COR-L47 (cell line): Measurements from ENCODE around the gene ZNF784.

ENCODE experiments used
- DNase-seq: peaks from one replicate; lab custom pipeline; 2025; lab: John Stamatoyannopoulos, UW

Gene ZNF784

DNA sequence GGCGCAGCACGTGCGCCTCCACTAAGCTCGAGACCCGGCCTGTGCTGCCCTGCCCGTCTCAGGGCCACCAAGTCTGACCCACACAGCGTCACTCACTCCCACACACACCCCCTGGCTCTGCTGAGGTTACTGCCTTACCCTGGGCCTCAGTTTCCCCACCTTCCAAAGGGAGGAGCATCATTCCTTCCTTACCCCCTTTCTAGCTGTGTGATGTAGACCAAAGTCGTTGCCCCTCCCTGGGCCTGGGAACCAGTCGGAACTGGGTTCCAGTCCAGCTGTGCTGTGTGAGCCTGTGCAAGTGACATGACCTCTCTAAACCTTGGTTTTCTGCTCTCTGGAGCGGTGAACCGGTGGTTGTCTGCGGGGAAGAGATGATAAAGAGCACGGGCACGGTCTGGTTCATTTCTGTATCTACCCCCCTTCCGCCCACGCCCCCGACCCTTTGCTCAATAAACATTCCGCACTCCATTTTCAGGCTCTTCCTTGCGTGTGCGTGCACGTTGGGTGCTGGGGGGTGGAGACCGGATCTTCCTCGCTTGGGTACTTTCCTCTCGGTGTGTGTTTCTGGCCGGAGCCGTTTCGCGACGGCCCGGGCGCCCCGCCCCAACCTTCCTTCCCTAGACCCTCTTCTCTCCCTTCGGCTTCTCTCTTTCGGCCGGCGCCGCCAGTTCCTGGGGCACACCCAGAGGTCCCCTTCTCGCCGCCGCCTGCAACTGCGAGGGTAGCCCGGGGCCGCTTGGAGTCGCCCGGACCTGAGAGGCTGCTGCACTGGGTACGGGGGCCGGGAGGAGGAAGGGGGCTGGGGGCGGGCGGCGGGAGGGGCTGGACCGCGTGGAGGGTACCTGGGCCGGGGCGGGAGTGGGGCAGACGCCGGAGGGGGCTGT is 18.9 kb upstream of the ZNF784 start, which contains the start of gene ZNF581:
Gene ZNF581 (plus strand): TSS at position 647 of the 884 bp plus-strand sequence. CDS start 923 bp downstream, outside the sequence.
- DNase-seq: peak; percentile 45

DNA sequence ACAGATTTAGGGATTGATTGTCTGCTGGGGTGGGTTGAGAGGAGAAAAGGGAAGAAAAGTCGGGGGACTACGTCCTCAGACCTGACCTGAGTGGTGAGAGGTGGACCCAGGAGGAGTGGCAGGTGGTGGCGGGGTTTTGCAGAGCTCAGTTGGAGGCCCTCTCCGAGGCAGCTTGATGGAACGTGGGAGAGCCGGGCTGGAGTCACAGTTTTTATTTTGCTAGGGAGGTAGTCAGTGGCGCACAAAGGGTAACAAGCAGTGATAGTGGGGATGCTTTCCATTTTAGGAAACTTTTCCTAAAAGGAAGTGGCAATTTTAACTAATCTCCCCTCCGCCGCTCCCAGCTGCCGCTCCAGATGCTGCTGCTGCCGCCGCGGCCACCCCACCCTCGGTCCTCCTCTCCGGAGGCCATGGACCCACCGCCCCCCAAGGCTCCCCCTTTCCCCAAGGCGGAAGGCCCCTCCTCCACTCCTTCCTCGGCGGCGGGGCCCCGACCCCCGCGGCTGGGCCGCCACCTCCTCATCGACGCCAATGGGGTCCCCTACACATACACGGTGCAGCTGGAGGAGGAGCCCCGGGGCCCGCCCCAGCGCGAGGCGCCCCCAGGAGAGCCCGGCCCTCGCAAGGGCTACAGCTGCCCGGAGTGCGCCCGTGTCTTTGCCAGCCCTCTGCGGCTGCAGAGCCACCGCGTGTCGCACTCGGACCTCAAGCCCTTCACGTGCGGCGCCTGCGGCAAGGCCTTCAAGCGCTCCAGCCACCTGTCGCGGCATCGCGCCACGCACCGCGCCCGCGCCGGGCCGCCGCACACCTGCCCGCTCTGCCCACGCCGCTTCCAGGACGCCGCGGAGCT is 18.0 kb upstream of the ZNF784 start:
- no peak for DNase-seq

DNA sequence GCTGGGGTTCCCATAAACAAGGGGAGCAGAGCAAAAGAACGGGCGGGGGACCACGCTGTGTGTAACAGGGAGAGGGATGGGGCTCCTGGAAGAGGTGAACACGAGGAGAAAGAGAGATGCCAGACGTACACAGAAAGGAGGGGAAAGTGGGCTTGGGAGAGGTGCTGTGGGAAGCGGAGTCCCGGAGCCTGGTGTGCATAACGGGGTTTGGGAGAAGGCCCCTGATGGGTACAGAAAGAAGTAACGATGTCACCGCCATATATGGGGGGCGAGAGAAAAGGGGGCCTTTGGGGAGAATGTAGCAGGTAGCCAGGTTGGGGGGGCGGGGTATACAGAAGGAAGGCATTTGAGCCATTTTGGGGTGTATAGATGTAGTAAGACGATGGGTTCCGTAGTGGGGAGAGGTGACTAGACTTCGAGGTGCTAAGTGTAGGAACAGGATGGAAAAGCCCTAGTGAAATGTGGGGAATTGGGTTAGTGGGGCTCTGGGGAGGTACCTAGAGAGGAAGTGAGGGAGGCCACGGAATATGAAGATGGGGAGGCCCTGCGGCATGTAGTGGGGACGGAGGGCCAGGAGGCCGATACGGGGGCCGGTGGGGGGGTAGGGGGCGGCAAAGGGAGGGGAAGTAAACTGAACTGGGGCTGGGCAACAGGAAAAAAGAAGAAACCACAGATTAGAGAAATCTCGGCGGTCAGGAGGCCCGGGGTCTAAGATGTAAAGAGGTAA is 17.2 kb upstream of the ZNF784 start:
- DNase-seq: no peak

DNA sequence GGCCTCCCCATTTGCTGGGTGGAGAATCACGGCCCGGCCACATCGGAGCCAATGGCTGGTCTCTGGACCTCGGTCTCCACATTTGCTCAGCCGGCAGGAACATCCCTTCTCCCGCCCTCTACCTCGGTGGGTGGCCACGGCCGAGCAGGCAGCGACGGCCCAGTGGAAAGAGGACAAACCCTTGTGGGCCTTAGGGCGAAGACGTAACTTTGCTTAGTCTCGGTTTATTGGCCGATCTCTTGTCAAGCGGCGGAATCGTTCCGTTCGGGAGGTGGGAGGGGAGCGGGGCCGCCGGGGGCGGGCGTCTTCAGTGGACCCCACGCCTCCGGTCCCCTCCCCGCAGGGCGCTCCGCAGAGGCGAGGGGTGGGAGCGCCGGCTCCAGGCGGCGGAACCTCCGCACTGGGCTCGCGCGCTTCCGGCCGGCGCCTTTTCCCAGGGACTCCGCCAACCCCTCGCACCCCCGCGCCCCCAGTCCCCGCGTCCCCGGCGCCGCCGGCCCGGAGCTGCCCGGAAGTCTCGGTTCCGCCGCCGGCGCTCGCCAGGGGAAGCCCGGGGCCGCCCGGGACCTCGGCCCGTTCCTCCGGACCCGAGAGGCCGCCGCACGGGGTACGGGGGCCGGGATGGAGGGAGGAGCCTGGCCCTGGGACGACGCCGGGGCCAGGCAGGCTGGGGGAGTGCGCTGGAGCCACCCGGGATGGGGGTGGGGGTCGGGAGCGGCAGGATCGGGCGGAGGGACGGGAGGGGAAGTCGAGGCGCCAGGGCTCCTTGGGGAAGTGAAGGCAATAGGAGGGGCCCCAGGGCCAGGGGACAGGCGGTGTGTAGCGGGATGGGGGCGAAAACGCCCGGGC is 16.4 kb upstream of the ZNF784 start, which contains the start of gene ZNF580:
Gene ZNF580 (plus strand): TSS at position 426 of the 849 bp plus-strand sequence. CDS start 1,507 bp downstream, outside the sequence.
- DNase-seq: peak; percentile 54

DNA sequence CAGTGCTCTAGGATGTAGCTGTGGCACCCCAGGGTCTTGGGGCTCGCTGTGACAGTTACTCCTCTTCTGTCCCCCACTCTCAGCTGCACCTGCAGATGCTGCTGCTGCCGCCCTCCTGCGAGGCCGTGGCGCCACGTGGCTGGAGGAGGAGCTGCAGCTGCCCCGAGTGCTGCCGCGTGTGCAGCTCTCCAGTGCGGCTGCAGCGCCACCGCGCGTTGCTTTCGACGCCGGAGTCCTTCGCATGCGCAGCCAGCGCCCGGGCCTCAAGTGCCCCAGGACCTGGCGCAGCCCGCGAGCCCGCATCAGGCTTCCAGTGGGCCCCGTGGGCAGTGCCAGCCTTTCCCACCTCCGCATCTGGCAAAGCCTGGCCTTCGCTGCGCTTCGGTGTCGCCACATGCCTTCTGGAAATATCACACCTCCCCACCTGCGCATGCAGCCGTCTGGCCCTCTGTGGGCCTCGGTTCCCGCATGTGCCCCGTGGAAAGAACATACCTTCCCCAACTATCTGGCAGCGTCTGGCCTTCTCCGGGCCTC is 15.7 kb upstream of the ZNF784 start:
- peak; percentile 59 for DNase-seq

DNA sequence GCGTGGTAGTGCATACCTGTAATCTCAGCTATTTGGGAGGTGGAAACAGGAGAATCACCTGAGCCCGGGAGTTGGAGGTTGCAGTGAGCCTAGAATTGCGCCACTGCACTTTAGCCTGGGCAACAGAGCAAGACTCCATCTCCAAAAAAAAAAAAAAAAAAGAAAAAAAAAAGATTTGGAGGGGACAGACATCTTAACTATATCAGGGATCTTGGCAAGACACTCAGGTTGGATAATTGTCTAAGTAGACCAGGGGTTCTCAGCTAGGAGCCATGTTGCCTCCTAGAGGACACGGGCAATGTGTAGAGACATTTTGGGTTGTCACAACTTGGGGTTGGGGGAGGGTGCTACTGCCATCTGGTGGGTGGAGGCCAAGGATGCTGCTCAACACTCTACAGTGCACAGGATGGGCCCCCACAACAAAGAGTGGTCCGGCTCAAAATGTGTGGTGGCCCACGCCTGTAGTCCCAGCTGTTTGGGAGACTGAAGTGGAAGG is 14.5 kb upstream of the ZNF784 start:
- peak; percentile 58 for DNase-seq

DNA sequence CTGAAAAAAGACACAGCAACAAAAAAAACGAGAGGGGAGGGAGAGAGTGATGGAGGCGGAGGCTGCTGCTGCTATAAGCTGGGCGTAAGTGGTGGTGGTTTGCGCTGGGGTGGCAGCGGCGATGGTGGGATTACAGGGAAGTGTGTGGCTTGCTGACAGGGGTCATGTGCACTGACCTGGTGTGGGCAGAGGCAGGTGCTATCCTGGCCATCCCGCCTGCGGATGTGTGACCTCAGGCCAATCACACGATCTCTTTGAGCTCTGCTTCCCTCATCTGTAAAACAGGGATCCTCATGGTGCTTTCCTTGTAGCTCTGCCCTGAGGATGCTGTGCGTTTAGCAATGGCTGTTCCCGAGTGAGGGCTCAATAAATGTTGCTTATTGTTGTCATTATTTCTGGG is 13.2 kb upstream of the ZNF784 start:
- DNase-seq: no peak

DNA sequence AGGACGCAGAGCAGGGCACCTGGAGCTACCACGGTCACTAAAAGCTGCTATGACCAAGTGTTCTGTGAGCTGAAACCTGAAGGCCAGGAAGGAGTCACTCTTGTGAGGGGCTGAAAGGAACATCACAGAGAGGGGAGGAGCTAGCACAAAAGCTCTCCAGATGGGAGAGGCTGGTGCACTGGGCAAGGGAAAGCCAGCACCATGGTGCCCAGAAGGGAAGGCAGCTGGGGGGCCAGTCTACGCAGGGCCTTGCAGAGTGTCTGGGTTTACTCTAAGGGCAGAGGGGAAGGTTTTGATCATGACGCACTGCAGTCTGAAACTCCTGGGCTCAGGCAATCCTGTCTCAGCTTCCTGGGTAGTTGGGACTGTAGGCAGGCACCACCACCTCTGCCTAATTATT is 12.4 kb upstream of the ZNF784 start:
- no peak for DNase-seq

DNA sequence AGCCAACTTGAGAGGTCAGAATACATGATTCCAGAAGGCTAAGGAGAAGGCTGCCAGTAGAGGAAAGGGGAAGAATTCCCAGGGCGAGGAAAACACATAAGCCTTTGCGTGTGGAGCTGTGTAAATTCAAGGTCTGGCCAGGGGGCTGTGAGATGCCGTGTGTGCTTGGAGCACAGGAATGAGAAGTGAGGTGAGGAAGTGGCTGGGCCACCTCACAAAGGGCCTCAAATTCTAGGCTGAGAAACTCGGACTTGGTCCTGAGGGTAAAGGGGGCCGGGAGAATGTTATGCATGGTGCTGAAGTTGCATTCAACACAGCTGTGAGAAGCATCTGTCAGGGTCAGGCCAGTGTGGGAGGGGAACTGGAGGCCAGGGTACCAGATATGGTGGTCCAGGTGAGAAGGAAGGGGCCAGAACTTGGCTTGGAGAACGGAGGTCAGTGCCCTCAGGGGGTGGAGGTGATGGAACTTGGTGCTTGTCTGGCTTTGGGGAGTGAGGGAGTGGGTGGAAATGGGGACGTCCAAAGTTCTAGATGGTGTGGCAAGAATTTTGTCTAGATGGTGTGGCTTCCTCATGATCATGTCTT is 11.6 kb upstream of the ZNF784 start:
- DNase-seq: no peak

DNA sequence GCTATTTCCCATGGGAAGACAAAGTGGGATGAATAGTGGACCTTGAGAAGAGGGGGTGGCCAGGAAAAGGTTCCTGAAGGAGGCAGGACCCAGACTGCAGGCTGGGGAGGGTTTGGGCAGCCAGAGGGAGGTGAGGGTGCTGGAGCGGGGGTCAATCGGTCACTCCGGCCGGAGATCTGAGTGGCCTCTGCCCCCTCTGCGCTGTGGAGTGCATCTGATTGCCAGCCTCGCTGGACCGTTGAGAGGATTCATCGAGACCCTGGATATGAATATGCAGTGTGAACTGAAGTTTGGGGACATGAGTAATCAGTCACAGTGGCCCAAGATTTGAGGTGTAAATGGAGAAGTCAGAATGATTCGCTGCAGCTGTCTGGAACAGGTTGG is 11.0 kb upstream of the ZNF784 start:
- no peak for DNase-seq

DNA sequence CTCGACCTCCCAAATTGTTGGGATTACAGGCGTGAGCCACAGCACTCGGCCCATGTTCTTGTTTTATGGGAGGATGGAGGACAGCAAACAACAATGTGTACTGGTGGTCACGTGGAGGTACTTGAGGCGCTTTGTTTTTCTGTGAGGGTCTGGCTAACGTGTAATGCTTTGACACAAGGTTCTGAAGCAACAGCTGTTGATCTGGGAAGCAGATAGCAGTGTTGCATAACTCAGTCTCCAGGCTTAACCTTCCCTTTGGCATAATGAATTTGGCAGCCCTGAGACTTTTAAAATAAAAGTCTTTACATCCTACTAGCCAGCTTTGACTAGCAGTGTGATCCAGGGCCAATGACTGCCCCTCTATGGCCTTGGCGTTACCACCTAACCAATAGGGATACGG is 9.5 kb upstream of the ZNF784 start:
- DNase-seq: no peak

DNA sequence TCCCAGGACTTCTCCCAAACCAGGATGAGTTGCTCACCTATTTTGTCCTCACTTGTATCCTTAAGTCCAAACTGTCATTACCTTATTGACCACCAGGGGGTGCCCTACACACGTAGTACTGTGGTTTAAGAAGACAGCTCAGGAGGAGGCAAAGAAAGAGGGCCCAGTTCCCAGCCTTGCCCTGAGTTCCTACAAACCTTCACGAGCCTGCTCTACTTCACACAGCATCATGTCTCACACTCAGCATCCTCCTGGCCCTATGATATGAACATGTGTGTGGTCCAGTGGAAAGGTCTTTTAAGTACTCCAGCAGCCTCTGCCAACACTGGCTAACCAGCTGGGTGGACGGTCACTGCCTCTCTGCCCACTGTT is 8.1 kb upstream of the ZNF784 start:
- DNase-seq: peak; percentile 88

DNA sequence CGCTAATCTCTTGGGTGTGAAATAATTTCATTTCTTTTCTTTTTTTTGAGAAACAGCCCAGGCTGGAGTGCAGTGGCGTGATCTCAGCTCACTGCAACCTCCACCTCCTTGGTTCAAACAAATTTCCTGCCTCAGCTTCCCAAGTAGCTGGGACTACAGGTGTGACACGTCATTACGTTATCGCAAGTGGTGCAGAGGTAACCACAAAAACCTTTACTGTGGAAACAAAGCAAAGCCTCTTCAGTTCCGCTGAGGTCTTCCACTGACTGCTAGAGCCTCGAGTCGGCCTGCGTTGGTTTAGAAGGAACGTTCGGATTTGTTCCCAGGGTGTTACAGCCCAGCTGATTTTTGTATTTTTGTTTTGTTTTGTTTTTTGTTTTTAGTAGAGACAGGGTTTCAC is 2.0 kb upstream of the ZNF784 start:
- no peak for DNase-seq

DNA sequence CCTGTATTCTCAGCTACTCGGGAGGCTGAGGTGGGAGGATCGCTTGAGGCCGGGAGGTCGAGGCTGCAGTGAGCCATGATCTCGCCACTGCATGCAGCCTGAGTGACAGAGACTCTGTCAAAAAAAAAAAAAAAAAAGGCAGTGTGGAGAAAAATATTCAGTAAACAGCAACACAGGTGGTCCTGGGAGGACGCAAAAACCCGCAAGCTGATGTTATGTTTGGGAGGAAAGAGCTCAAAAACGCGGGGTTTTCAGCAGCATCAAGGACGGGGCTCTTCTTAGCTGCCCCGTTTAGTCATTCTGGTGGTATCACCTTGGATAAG is 599 bp upstream of the ZNF784 start:
- DNase-seq: no peak

DNA sequence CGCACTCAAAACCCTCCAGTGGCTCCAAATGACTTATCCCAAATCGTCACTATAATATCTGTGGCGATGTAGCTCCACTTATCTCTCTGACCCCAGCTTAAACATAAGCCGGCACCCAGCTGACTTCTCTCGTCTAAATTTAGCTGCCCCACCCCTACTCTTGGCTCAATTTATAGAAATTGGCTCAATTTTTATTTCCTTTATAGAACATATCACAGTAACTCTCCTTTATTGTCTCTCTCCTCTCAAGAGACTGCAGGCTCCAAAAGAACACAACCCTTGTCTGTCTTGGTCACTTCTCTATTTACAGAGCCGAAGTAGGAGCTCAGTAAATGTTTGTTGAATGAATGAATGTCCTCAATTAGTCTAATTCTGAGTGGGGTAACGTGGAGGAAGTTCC is 805 bp downstream of the ZNF784 start:
- no peak for DNase-seq

DNA sequence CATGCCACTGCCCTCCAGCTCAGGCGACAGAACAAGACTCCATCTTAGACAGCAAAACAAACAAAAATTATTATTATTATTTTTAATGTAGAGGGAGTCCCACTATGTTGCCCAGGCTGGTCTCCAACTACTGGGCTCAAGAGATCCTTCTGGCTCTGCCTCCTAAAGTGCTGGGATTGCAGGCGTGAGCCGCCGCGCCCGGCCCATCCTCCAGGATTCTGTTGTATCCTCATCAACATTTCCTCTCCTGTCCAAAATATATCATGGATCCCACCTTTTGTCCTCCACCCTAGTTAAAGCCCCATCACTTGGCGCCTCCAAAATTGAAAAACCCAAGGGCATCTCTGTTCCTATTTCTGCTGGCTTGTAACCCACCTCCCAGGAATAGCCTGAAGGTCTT is 1.2 kb downstream of the ZNF784 start:
- no peak for DNase-seq

DNA sequence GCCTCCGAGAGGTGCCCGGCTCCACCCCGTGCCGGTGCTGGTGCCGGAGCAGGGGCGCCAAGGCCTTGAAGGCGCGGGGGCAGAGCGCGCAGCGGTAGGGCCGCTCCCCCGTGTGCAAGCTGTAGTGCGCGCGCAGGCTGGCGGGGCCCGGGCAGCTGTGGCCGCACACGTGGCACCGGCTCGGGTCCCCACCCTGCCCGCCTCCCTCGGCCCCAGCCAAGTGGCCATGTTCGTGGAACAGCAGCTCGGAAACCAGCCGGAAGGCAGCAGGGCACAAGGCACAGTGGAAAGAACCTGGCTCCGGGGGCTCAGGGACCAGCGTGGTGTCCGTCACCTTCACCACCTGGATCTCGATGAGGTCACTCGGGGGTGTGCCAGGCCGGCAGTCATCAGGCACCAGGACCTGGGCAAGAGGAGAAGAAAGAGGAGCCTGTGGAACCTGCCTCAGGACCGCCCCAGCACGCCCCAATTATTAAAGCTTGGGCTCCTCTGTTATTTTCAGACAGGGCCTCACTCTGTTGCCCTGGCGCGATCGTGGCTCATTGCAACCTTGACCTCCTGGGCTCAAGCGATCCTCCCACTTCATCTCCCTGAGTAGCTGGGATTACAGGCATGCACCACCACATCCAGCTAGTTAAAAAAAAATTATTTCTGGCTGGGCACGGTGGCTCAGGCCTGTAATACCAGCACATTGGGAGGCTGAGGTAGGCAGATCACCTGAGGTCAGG is 2.0 kb downstream of the ZNF784 start:
- no peak for DNase-seq

DNA sequence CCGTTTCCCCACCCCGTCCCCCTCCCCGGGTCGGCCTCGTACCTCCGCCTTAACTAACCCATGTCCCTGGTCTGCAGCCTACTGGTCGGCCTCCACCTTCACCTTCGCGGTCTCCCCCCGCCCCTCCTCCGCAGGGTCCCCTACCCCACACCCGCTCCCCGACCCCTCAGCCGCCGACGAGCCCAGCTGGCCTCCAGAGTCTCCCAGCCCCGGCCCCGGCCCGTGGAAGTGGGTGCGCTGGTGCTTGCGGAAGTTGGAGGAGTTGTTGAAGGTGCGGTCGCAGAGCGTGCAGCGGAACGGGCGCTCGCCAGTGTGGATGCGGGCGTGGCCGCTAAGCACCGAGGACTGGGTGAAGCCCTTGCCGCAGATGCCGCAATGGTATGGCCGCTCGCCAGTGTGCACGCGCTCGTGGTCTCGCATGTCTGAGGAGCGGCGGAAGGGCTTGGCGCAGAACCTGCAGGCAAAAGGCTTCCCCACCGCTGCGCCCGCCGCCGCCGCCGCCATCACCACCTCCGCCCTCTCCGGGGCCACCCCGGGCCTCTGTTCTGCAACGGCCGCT is 2.6 kb downstream of the ZNF784 start:
- no peak for DNase-seq

DNA sequence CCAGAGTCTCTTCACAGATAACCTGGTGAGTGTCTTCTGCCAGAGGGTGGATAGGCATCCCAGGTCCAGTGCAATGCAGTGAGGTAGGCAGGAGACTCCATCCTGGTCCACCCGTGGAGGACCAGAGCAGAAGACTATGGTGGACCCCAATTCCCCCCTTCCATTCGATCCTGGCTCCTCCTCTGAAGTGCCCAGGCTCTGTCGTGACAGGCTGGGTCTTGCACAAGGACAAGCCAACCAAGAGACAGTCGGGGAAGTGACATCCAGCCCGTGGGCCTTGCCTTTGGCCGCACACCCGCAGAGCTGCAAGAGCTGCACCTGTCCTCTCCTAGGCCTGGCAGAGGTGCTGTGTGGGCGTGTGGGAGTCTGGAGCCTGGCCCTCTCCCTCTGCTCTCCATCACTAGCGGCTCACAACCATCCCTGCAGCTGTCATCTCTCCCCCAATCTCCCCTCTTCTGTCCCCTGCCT is 3.1 kb downstream of the ZNF784 start:
- no peak for DNase-seq
